Naive thymus-derived CD4-positive, alpha-beta T cell (primary cell): Measurements from ENCODE around the gene NRF1. TPM values are rescaled to one million over a fixed set of nuclear protein-coding genes. Genes with fewer than 3 reads are reported as not detected.

Experiments used
- ATAC-seq: fragments of 150-1000 bp; cut with Tn5 transposase; 2 replicates; pipeline ENCODE4 v1.10.0; 2021; ENCODE audit warnings: mild to moderate bottlenecking, moderate library complexity
- CTCF ChIA-PET: fragments of 350-600 bp; sonication (Branson Sonifier 250); formaldehyde crosslinking; loops from one replicate; lab custom pipeline; 2021; ENCODE audit warnings: antibody characterized with exemption; lab: Charles Lee
- POLR2A ChIA-PET: fragments of 350-600 bp; sonication (Branson Sonifier 250); formaldehyde crosslinking; loops from one replicate; lab custom pipeline; 2021; ENCODE audit warnings: antibody characterized with exemption, inconsistent platforms; lab: Charles Lee
- DNase-seq, 9 donors: peaks; one replicate each; pipeline versions ENCODE4 v3.0.0 to v3.0.0-alpha.2; 2020 to 2022; ENCODE audit warnings: mixed read lengths in 1 of 9
- H3K27ac ChIP-seq: one replicate; pipeline ENCODE4 v1.7.0; 2013; ENCODE audit warnings: mild to moderate bottlenecking, low read depth, low read length, moderate library complexity
- H3K27me3 ChIP-seq, 2 donors: one replicate each; pipeline ENCODE4 v1.7.0; 2013; ENCODE audit warnings: low read length in 2 of 2, mild to moderate bottlenecking in 2 of 2, moderate library complexity in 2 of 2; ENCODE audit not compliant: control insufficient read depth in 2 of 2, insufficient read depth in 2 of 2
- H3K36me3 ChIP-seq, 3 experiments: 1 replicate in 2 of 3; 2 replicates in 1 of 3; pipeline ENCODE4 v1.7.0; 2013; ENCODE audit warnings: low read length in 3 of 3, mild to moderate bottlenecking in 3 of 3, moderate library complexity in 1 of 3; ENCODE audit not compliant: insufficient read depth in 3 of 3, control insufficient read depth in 2 of 3
- H3K4me1 ChIP-seq, 2 donors: one replicate each; pipeline ENCODE4 v1.7.0; 2013; ENCODE audit warnings: low read length in 2 of 2, mild to moderate bottlenecking in 2 of 2, moderate library complexity in 1 of 2; ENCODE audit not compliant: control insufficient read depth in 2 of 2, insufficient read depth in 2 of 2
- H3K4me3 ChIP-seq: 2 replicates; pipeline ENCODE4 v1.7.0; 2013; ENCODE audit warnings: mild to moderate bottlenecking, low read length
- H3K9me3 ChIP-seq, 3 experiments: 1 replicate in 2 of 3; 2 replicates in 1 of 3; pipeline ENCODE4 v1.7.0; 2013; ENCODE audit warnings: low read length in 3 of 3; ENCODE audit not compliant: control insufficient read depth in 2 of 3
- H3K27ac Mint-ChIP-seq, 9 donors: one replicate each; pipeline ENCODE4 v1.8.0; 2020 to 2022; ENCODE audit warnings: mixed read lengths in 9 of 9, mild to moderate bottlenecking in 8 of 9, moderate library complexity in 5 of 9, inconsistent platforms in 2 of 9
- H3K27me3 Mint-ChIP-seq, 5 donors: one replicate each; pipeline ENCODE4 v1.8.0; 2021 to 2022; ENCODE audit warnings: mixed read lengths in 5 of 5, mild to moderate bottlenecking in 1 of 5
- H3K36me3 Mint-ChIP-seq, 5 donors: one replicate each; pipeline ENCODE4 v1.8.0; 2020 to 2022; ENCODE audit warnings: mixed read lengths in 5 of 5, mild to moderate bottlenecking in 3 of 5, inconsistent platforms in 1 of 5
- H3K4me1 Mint-ChIP-seq, 7 donors: one replicate each; pipeline ENCODE4 v1.8.0; 2020 to 2022; ENCODE audit warnings: mixed read lengths in 7 of 7, mild to moderate bottlenecking in 3 of 7, inconsistent platforms in 1 of 7
- H3K4me3 Mint-ChIP-seq, 10 donors: one replicate each; pipeline ENCODE4 v1.8.0; 2020 to 2022; ENCODE audit warnings: mild to moderate bottlenecking in 10 of 10, mixed read lengths in 10 of 10, moderate library complexity in 6 of 10, inconsistent platforms in 2 of 10
- H3K9me3 Mint-ChIP-seq, 11 donors: one replicate each; pipeline ENCODE4 v1.8.0; 2020 to 2022; ENCODE audit warnings: mixed read lengths in 11 of 11, mild to moderate bottlenecking in 4 of 11, inconsistent platforms in 1 of 11, moderate library complexity in 1 of 11
- intact Hi-C, 2 donors: fragments of 100-400 bp; cut with micrococcal nuclease; formaldehyde crosslinking; loops; one replicate each; pipeline ENCODE4 v1.15.1; 2023
- polyA plus RNA-seq, 2 donors: library from polyadenylated mRNA; unstranded; fragments of 300-500 nt; fragmentation: Illumina TruSeq; gene quantifications; one replicate each; pipeline ENCODE4 v1.2.3, GENCODE V29; 2021
- total RNA-seq, 6 experiments: library from RNA in 5 of 6; stranded (reverse) in 5 of 6; gene quantifications; 1 replicate in 5 of 6; 2 replicates in 1 of 6; pipeline ENCODE4 v1.2.3 and lab custom pipeline; 2021 to 2026

NRF1 gene
- total and polyA plus RNA-seq, 7 experiments from 2014 or later, result 24.7 to 49.3 (median 35.3) TPM

DNA sequence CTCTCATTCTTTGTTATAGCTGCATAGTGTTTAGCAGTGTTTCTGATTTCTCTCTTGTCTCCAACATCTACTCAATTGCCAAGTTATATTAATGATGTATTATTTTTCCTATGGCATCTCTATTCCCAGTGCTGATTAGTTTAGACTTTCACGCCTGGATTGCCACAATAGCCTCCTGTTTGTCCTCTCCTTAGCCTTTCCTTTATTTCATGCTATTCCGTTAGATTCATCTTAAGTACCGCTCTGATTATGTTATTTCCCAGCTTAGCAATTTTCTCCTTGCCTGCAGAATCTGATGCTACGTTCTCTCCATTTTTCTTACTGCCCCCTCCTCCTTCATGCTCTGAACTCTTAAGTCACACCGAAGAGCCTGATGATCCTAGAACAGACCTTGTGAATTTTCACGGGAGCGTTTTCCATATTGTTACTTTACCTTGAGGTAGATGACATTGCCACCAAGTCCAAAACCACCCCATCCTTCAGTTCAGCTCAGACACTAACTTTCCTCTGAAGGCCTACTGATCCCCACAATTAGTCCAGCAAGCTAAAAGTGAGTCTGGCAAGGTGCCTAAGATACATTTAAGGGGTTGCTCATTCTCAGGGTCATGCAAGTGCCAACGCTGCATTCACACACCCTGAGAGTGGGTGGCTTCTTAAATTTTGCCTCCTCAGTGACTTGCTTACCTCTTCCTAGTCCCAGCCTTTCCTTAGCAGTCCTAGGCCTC is 6.6 kb upstream of the NRF1 start:
- Histone ChIP-seq H3K4me1 (peaks cover 0 to 3% of the 10 kb centered on the region in 2 donors), H3K36me3 (peaks cover 0 to 10% (median 0%) of the 10 kb centered on the region in 3 experiments), H3K9me3 (no peaks in the 10 kb centered on the region), H3K27ac (no peak overlapping the region), H3K27me3 (no peaks in the 10 kb centered on the region), H3K4me3 (no peak overlapping the region)
- Mint-ChIP-seq H3K27me3 (no peaks in the 10 kb centered on the region), H3K27ac (peak overlapping the region in 4 of 9 donors; percentile 9 to 78 (median 36)), H3K36me3 (peaks cover 0 to 21% (median 6%) of the 10 kb centered on the region in 5 donors), H3K4me1 (peaks cover 14 to 40% (median 25%) of the 10 kb centered on the region in 7 donors), H3K4me3 (no peak overlapping the region), H3K9me3 (no peaks in the 10 kb centered on the region)
- ATAC-seq (no peak), DNase-seq (no peak)
- ChIA-PET CTCF (no interaction called here), POLR2A (interaction anchor here (0.6 kb wide), 2 partner anchors 77 to 594 kb away, joined by 3 read pairs; no protein-coding TSS in a partner anchor)
- intact Hi-C loops, result no loop called here

DNA sequence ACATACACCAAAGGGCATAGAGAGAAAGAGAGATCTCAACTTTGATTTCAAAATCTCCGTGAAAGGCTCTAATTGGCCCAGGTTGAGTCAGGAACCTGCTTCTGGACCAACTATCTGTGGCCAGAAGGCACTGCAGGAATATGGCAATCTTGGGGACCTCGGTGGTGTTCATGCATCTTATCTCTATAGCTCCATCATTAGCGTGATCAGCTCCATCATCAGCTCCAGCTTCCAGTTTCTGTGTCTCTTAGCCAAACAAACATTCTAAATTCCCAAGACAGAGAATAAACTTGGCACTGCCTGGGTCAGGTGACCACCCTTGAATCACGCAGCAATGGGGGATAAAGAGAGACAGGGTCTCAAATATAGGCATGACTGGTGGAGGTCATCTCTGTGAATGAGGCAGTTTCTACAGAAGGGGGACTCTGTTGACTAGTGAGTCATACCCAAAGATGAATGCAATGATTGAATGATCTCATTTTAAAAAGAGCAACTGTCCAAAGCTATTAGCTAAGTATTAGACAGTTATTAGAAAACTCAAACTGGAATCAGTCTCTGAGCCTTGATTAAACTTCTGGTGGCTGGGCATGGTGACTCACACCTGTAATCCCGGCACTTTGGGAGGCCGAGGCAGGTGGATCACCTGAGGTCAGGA is 5.4 kb upstream of the NRF1 start:
- Histone ChIP-seq H3K27me3 (no peaks in the 10 kb centered on the region), H3K4me3 (no peak overlapping the region), H3K36me3 (peaks cover 0 to 10% (median 0%) of the 10 kb centered on the region in 3 experiments), H3K27ac (no peak overlapping the region), H3K4me1 (peaks cover 10 to 14% of the 10 kb centered on the region in 2 donors), H3K9me3 (no peaks in the 10 kb centered on the region)
- DNase-seq (no peak), ATAC-seq (no peak)
- H3K9me3 Mint-ChIP-seq, result no peaks in the 10 kb centered on the region
- no peaks in the 10 kb centered on the region for H3K27me3 Mint-ChIP-seq
- peaks cover 19 to 47% (median 36%) of the 10 kb centered on the region in 7 donors for H3K4me1 Mint-ChIP-seq
- ChIA-PET CTCF (no interaction called here), POLR2A (interaction anchor here (1.3 kb wide), 1 partner anchor 10 kb away, joined by 5 read pairs; no protein-coding TSS in a partner anchor)
- H3K27ac Mint-ChIP-seq, result peak overlapping the region in 6 of 9 donors; percentile 12 to 77 (median 18)
- intact Hi-C loops, result loop anchor here in 1 of 2 donors (2.0 kb wide), 1 partner anchor 237 kb away; no protein-coding TSS in a partner anchor
- H3K4me3 Mint-ChIP-seq, result no peak overlapping the region
- peaks cover 0 to 24% (median 6%) of the 10 kb centered on the region in 5 donors for H3K36me3 Mint-ChIP-seq

DNA sequence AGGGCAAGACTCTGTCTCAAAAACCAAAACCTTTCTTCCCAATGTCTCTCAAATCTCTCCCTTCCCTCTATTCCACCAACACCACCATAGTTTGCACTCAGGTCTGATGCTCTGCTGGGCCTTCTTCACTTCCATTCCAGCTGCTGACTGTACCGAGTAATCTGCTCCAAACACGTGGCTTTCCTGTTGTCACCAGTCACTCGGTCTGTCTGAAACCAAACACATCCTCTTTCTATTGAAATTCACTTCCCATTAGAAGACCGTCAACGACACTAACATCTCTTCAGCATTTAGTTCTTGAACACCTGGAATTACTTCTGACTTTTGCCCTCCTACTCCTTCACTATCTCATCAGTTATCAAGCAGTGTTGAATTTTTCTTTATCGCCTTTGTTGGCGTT is 4.7 kb upstream of the NRF1 start:
- Histone ChIP-seq H3K9me3 (no peaks in the 10 kb centered on the region), H3K27ac (no peak overlapping the region), H3K27me3 (no peaks in the 10 kb centered on the region), H3K4me3 (no peak overlapping the region), H3K4me1 (peaks cover 10 to 14% of the 10 kb centered on the region in 2 donors), H3K36me3 (peaks cover 0 to 10% (median 0%) of the 10 kb centered on the region in 3 experiments)
- intact Hi-C loops, result loop anchor here in 1 of 2 donors (2.0 kb wide), 1 partner anchor 238 kb away; no protein-coding TSS in a partner anchor
- POLR2A ChIA-PET, result interaction anchor here (0.6 kb wide), 1 partner anchor 31 kb away, joined by 4 read pairs; no protein-coding TSS in a partner anchor
- no peaks in the 10 kb centered on the region for H3K27me3 Mint-ChIP-seq
- H3K4me1 Mint-ChIP-seq, result peaks cover 19 to 47% (median 37%) of the 10 kb centered on the region in 7 donors
- no peak overlapping the region for H3K4me3 Mint-ChIP-seq
- H3K9me3 Mint-ChIP-seq, result no peaks in the 10 kb centered on the region
- H3K27ac Mint-ChIP-seq, result peak overlapping the region; percentile 15 to 84 (median 43)
- H3K36me3 Mint-ChIP-seq, result peaks cover 0 to 24% (median 6%) of the 10 kb centered on the region in 5 donors
- ATAC-seq (no peak), DNase-seq (no peak)
- CTCF ChIA-PET, result no interaction called here

DNA sequence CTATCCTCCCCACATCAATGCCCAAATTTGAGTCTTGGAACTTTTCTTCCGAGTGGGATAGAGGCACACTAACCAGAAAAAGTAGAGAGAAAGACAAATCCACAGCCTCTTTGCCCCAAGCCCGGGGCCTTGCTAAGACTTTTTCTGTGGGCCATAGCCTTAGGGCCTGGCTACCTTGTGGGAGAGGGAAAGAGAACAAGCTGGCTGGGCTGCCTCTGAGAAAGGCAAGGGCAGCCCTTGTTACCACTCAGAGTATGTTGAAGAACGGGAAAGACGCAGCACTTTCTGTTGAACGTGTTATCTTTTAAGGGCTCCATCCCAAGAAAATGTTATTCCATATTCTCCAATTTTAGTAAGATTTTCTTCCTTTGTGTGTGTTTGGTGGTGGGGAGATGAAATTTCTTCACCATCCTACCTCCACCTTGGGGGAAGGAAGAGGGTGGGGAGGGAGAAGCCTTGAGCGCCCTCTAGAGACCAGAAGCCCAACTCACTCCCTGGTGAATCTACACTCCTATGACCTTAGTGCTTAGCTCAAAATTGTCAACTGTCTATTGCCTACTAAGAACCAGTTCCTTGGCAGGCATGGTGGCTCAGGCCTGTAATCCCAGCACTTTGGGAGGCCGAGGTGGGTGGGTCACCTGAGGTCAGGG is 3.9 kb upstream of the NRF1 start:
- intact Hi-C loops, result loop anchor here in 1 of 2 donors (2.0 kb wide), 1 partner anchor 239 kb away; no protein-coding TSS in a partner anchor
- POLR2A ChIA-PET, result interaction anchor here (0.6 to 1.0 kb wide), 2 partner anchors 15 to 21 kb away, joined by 3 read pairs; no protein-coding TSS in a partner anchor
- peak overlapping the region in 4 of 9 donors; percentile 15 to 59 (median 39) for H3K27ac Mint-ChIP-seq

DNA sequence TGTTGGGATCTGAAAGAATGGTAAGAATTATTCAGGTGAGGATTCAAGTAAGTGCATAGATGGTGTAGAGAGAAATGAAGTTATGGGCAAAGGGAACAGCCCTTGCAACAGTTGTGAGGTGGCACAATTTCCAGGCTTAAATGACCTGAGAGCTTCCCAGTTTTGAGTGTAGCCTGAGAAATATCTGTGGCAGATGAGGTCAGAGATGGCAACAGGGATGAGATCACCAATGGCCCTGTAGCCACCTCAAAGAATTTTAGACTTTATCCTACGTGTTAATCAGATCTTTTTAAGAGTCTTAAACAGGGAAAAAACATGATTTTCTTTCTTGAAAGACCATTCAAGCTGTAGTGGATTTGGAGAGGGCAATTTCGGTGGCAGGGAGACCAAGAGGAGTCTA is 1.9 kb upstream of the NRF1 start:
- ChIA-PET CTCF (interaction anchor here (0.9 kb wide), 1 partner anchor 9 kb away, joined by 3 read pairs; no protein-coding TSS in a partner anchor), POLR2A (no interaction called here)
- Histone ChIP-seq H3K27me3 (no peaks in the 10 kb centered on the region), H3K27ac (no peak overlapping the region), H3K4me1 (peaks cover 17 to 23% of the 10 kb centered on the region in 2 donors), H3K4me3 (no peak overlapping the region), H3K36me3 (peaks cover 0 to 15% (median 0%) of the 10 kb centered on the region in 3 experiments), H3K9me3 (no peaks in the 10 kb centered on the region)
- peak overlapping the region; percentile 87 to 99 (median 92) for H3K4me3 Mint-ChIP-seq
- H3K9me3 Mint-ChIP-seq, result no peaks in the 10 kb centered on the region
- H3K27me3 Mint-ChIP-seq, result no peaks in the 10 kb centered on the region
- H3K36me3 Mint-ChIP-seq, result peaks cover 0 to 24% (median 6%) of the 10 kb centered on the region in 5 donors
- DNase-seq (no peak), ATAC-seq (no peak)
- peak overlapping the region; percentile 35 to 99 (median 87) for H3K27ac Mint-ChIP-seq
- intact Hi-C loops, result loop anchor here (2.0 to 5.0 kb wide), 7 partner anchors 343 to 1957 kb away; partner anchors contain the start of genes AHCYL2 (in 1 of the 2), CEP41 (in 1 of the 2), COPG2 (in 1 of the 2) and SND1 (in 1 of the 2)
- H3K4me1 Mint-ChIP-seq, result peaks cover 29 to 65% (median 62%) of the 10 kb centered on the region in 7 donors

More for the DNA sequence above, 3.9 kb upstream of the NRF1 start:
- Mint-ChIP-seq H3K27me3 (no peaks in the 10 kb centered on the region), H3K9me3 (no peaks in the 10 kb centered on the region), H3K4me1 (peaks cover 19 to 51% (median 41%) of the 10 kb centered on the region in 7 donors), H3K36me3 (peaks cover 0 to 24% (median 6%) of the 10 kb centered on the region in 5 donors), H3K4me3 (peak overlapping the region in 1 of 10 donors; percentile 5)
- no peak overlapping the region for H3K4me3 ChIP-seq
- peaks cover 0 to 14% (median 0%) of the 10 kb centered on the region in 3 experiments for H3K36me3 ChIP-seq
- ATAC-seq (no peak), DNase-seq (peak in 6 of 9 donors; percentile 16 to 35 (median 26))
- H3K27me3 ChIP-seq, result no peaks in the 10 kb centered on the region
- no peaks in the 10 kb centered on the region for H3K9me3 ChIP-seq
- no peak overlapping the region for H3K27ac ChIP-seq
- H3K4me1 ChIP-seq, result peaks cover 10 to 14% of the 10 kb centered on the region in 2 donors
- CTCF ChIA-PET, result interaction anchor here (0.9 kb wide), 1 partner anchor 20 kb away, joined by 3 read pairs; no protein-coding TSS in a partner anchor
